GM21515 (cell line): ENCODE data around the gene LCT.

Experiments
- ATAC-seq: cut with Tn5 transposase; IDR thresholded peaks from one replicate; pipeline ENCODE4 v1.9.1; 2021; ENCODE audit not compliant: unreplicated experiment

LCT gene

GRCh38 chr2:135743860-135744259 is 93.1 kb downstream of the LCT start:
- ATAC-seq, result no peak

GRCh38 chr2:135742325-135742757 is 94.6 kb downstream of the LCT start:
- peak; percentile 25 for ATAC-seq

- peak; percentile 90 for ATAC-seq
These were observed 95.3 kb downstream of the LCT start, which contains the start of gene UBXN4 for GRCh38 chr2:135741395-135742324. TSS of gene UBXN4 (plus strand) at chr2:135741855. CDS start at chr2:135741930, 75 bp downstream.

GRCh38 chr2:135741043-135741394 is 96.0 kb downstream of the LCT start:
- no peak for ATAC-seq

- no peak for ATAC-seq
These were observed 96.8 kb downstream of the LCT start for GRCh38 chr2:135740206-135740605.
